Measurements from ENCODE around the gene ADAM8.

The ADAM8 gene

DNA sequence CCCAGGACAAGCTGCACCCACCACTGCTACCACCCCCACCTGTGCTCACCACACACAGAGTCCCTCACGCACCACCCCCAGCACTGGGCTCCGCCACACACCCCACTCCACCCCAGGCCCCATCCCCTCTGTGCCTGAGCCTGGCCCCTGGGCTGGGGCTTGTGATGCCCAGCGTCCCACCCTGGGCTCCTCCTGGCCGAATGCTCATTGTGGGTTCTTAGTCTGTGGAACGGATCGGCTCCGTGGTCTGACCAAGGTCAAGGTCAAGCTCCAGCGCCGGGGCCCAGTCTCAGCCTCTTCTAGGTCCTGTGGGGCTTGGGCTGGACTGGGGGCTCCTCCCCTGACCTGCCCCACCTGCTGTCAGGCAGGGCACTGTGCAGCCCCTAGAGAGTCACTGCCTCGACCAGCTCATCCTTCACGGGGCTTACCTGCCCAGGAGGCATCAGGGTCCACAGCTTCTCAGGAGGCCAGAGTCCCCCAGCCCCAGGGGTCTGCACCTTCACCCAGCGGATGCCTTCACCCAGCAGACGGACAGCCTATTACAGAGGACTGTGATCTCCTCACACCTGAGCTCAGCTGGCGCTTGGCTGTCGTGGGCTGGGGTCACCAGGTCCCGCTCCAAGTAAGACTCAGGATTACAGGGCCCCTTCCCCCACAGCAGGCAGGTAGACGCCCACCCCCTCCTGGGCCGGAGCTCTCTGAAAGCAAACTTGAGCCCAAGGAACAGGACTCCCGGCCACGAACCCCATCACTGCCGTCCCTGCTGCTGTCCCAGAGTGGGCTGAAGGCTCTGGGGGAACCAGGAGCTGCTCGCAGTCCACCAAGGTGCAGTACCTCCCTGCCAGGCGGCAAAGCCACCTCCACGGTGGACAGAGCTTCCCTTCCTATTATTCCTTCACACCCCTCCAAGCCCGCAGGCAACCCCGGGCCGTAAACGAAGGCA lies 61.9 kb downstream of the ADAM8 start:
- TF ChIP-seq, protein P1, sequence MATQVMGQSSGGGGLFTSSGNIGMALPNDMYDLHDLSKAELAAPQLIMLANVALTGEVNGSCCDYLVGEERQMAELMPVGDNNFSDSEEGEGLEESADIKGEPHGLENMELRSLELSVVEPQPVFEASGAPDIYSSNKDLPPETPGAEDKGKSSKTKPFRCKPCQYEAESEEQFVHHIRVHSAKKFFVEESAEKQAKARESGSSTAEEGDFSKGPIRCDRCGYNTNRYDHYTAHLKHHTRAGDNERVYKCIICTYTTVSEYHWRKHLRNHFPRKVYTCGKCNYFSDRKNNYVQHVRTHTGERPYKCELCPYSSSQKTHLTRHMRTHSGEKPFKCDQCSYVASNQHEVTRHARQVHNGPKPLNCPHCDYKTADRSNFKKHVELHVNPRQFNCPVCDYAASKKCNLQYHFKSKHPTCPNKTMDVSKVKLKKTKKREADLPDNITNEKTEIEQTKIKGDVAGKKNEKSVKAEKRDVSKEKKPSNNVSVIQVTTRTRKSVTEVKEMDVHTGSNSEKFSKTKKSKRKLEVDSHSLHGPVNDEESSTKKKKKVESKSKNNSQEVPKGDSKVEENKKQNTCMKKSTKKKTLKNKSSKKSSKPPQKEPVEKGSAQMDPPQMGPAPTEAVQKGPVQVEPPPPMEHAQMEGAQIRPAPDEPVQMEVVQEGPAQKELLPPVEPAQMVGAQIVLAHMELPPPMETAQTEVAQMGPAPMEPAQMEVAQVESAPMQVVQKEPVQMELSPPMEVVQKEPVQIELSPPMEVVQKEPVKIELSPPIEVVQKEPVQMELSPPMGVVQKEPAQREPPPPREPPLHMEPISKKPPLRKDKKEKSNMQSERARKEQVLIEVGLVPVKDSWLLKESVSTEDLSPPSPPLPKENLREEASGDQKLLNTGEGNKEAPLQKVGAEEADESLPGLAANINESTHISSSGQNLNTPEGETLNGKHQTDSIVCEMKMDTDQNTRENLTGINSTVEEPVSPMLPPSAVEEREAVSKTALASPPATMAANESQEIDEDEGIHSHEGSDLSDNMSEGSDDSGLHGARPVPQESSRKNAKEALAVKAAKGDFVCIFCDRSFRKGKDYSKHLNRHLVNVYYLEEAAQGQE (IDR thresholded peaks at IDR 0.05; ENCODE audit: low read depth) = no peak
- no peak for TF ChIP-seq ZBTB7A (IDR thresholded peaks at IDR 0.05; ENCODE audit: low read depth)
- TF ChIP-seq EGR1 (IDR thresholded peaks at IDR 0.05) = no peak
- TF ChIP-seq YY1 (IDR thresholded peaks at IDR 0.05; ENCODE audit: low read depth) = no peak
- TF ChIP-seq, protein P2, sequence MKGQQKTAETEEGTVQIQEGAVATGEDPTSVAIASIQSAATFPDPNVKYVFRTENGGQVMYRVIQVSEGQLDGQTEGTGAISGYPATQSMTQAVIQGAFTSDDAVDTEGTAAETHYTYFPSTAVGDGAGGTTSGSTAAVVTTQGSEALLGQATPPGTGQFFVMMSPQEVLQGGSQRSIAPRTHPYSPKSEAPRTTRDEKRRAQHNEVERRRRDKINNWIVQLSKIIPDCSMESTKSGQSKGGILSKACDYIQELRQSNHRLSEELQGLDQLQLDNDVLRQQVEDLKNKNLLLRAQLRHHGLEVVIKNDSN (IDR thresholded peaks at IDR 0.05) = no peak
- TF ChIP-seq CREB1 (IDR thresholded peaks at IDR 0.05; ENCODE audit: low read depth) = no peak

DNA sequence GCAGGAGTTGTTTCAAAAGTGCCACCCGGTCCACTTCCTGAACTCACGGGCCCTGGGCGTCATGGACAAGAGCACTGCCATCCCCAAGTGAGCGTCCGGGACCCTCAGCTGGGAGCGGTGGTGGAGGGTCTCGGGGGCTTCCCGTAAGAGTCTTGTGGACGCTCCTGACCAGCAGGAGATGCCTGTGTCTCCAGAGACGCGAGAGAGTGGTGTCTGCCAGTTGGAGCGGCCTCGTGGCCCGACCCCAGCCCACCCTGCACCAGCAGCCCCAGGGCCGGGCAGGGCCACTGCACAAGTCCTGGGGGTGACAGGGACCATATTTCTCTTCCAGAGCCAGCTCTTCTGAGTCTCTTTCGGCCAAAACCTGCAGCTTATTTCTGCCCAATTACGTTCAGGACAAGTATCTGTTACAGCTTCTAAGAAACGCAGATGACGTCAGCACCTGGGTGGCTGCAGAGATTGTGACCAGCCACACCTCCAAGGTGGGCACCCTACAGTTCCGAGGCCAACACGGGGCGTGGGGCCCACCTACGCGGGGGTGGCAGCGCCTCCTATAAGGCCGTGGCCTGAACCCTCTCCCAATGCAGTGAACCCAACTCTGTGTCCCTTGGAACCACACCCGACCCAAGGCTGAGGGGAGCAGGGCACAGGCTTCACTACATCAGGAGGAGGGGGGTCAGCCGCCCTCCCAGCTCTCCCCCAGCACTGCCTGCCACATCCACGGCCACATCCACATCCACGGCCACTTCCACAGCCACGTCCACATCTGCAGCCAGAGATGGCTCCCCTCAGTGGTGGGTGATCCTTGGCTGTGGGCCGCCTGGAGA lies 62.8 kb downstream of the ADAM8 start:
- TF ChIP-seq TEAD4 (IDR thresholded peaks at IDR 0.05) (no peak), RAD21 (IDR thresholded peaks at IDR 0.05; ENCODE audit: low read depth) (no peak), ZBTB7A (IDR thresholded peaks at IDR 0.05; ENCODE audit: low read depth) (no peak), EGR1 (IDR thresholded peaks at IDR 0.05) (no peak), FOXM1 (IDR thresholded peaks at IDR 0.05; ENCODE audit: borderline replicate concordance, low read depth) (no peak), EP300 (IDR thresholded peaks at IDR 0.05; ENCODE audit: borderline replicate concordance) (no peak), YY1 (IDR thresholded peaks at IDR 0.05; ENCODE audit: low read depth) (no peak), NFIC (IDR thresholded peaks at IDR 0.05) (no peak), CREB1 (IDR thresholded peaks at IDR 0.05; ENCODE audit: low read depth) (no peak), TAF1 (IDR thresholded peaks at IDR 0.05; ENCODE audit: low read depth) (no peak), CEBPB (IDR thresholded peaks at IDR 0.05) (no peak), TCF12 (IDR thresholded peaks at IDR 0.05; ENCODE audit: low read depth) (no peak)
- TF ChIP-seq, protein P1 (IDR thresholded peaks at IDR 0.05; ENCODE audit: low read depth) = no peak
- TF ChIP-seq, protein P3, sequence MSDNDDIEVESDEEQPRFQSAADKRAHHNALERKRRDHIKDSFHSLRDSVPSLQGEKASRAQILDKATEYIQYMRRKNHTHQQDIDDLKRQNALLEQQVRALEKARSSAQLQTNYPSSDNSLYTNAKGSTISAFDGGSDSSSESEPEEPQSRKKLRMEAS (IDR thresholded peaks at IDR 0.05) = no peak
- TF ChIP-seq, protein P2 (IDR thresholded peaks at IDR 0.05) = no peak

DNA sequence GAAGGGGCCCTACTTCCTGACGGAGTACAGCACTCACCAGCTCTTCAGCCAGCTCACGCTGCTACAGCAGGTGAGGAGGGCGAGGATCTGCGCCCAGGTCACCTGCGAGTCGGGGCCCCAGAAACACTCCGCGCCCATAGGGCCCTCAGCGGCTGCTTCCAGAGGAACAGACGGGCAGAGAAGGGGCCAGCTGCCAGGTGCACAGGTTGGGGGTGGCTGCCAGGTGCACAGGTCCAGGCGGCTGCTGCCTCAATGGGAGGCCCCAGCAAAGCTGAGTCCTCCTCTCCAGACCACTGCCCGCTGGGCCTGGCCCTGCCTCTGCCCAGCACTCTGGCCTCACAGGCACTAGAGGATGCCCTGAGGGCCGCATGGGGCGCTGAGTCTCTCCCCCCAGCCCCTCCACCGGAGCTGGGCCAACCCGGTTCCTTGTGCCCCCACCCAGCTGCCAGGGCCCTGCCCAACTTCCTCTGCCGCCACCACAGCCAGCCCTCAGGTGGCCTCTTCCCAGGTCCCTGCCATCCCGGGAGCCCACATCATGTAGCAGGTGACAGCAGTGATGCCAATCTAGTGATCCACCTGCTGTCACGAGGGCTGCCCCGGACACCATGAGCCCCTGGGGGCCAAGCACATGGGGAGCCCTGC lies 63.7 kb downstream of the ADAM8 start:
- no peak for TF ChIP-seq EP300 (IDR thresholded peaks at IDR 0.05; ENCODE audit: borderline replicate concordance)
- no peak for TF ChIP-seq CEBPB (IDR thresholded peaks at IDR 0.05)
- TF ChIP-seq TAF1 (IDR thresholded peaks at IDR 0.05; ENCODE audit: low read depth) = no peak
- TF ChIP-seq FOXM1 (IDR thresholded peaks at IDR 0.05; ENCODE audit: borderline replicate concordance, low read depth) = no peak
- no peak for TF ChIP-seq TCF12 (IDR thresholded peaks at IDR 0.05; ENCODE audit: low read depth)
- no peak for TF ChIP-seq TEAD4 (IDR thresholded peaks at IDR 0.05)
- TF ChIP-seq RAD21 (IDR thresholded peaks at IDR 0.05; ENCODE audit: low read depth) = no peak
- no peak for TF ChIP-seq ZBTB7A (IDR thresholded peaks at IDR 0.05; ENCODE audit: low read depth)
- TF ChIP-seq, protein P1 (IDR thresholded peaks at IDR 0.05; ENCODE audit: low read depth) = no peak
- TF ChIP-seq, protein P2 (IDR thresholded peaks at IDR 0.05) = no peak
- no peak for TF ChIP-seq EGR1 (IDR thresholded peaks at IDR 0.05)
- TF ChIP-seq, protein P3 (IDR thresholded peaks at IDR 0.05) = no peak
- TF ChIP-seq YY1 (IDR thresholded peaks at IDR 0.05; ENCODE audit: low read depth) = no peak
- TF ChIP-seq CREB1 (IDR thresholded peaks at IDR 0.05; ENCODE audit: low read depth) = no peak
- no peak for TF ChIP-seq NFIC (IDR thresholded peaks at IDR 0.05)

Data from Ishikawa (cell line).